Myocyte (in vitro differentiated cells): ENCODE results near the gene LRRK2. TPM values are rescaled to one million over a fixed set of nuclear protein-coding genes. Genes with fewer than 3 reads are reported as not detected.

Experiments used
- DNase-seq: peaks from one replicate; pipeline ENCODE4 v3.0.0-alpha.2; 2012; ENCODE audit warnings: low read depth
- polyA plus RNA-seq: library from polyadenylated mRNA; unstranded; fragments of >200 nt; gene quantifications from one replicate; pipeline ENCODE4 v1.2.1, GENCODE V29; 2012; ENCODE audit warnings: missing spikeins
- total RNA-seq: library from RNA; depleted of rRNA; stranded (reverse); fragments of >200 nt; gene quantifications from 2 replicates; pipeline ENCODE4 v1.2.3, GENCODE V29; 2014

The LRRK2 gene
- 3.0 and 3.7 TPM in 2 replicates for total RNA-seq
- 0.33 TPM for polyA plus RNA-seq

GRCh38 chr12:40224439-40225291 is at the start of gene LRRK2:
Gene LRRK2, plus strand, starts transcription at chr12:40224997. Its CDS starts 135 bp downstream, at chr12:40225132.
- peak; percentile 75 for DNase-seq

- no peak for DNase-seq
These were observed 49.8 kb upstream of the LRRK2 start for GRCh38 chr12:40175045-40175444.

GRCh38 chr12:40175489-40175888 is 49.3 kb upstream of the LRRK2 start:
- DNase-seq, result no peak

GRCh38 chr12:40178701-40179100 is 46.1 kb upstream of the LRRK2 start:
- DNase-seq, result no peak

GRCh38 chr12:40181490-40181889 is 43.3 kb upstream of the LRRK2 start:
- DNase-seq, result no peak

GRCh38 chr12:40183715-40184114 is 41.1 kb upstream of the LRRK2 start:
- no peak for DNase-seq

GRCh38 chr12:40184493-40185302 is 40.1 kb upstream of the LRRK2 start:
- no peak for DNase-seq

- DNase-seq, result no peak
These were observed 39.5 kb upstream of the LRRK2 start for GRCh38 chr12:40185303-40185693.

- no peak for DNase-seq
These were observed 36.1 kb upstream of the LRRK2 start for GRCh38 chr12:40188558-40189320.

- no peak for DNase-seq
These were observed 32.0 kb upstream of the LRRK2 start for GRCh38 chr12:40192704-40193255.

GRCh38 chr12:40194846-40195245 is 30.0 kb upstream of the LRRK2 start:
- no peak for DNase-seq

- no peak for DNase-seq
These were observed 27.2 kb upstream of the LRRK2 start for GRCh38 chr12:40197590-40197989.

- no peak for DNase-seq
These were observed 26.2 kb upstream of the LRRK2 start for GRCh38 chr12:40198601-40199000.

GRCh38 chr12:40202095-40203059 is 22.4 kb upstream of the LRRK2 start:
- no peak for DNase-seq

- no peak for DNase-seq
These were observed 21.8 kb upstream of the LRRK2 start for GRCh38 chr12:40203060-40203430.

GRCh38 chr12:40204337-40204736 is 20.5 kb upstream of the LRRK2 start:
- DNase-seq, result no peak

GRCh38 chr12:40207551-40207950 is 17.2 kb upstream of the LRRK2 start:
- DNase-seq, result no peak

GRCh38 chr12:40208707-40209446 is 15.9 kb upstream of the LRRK2 start:
- DNase-seq, result no peak

- DNase-seq, result no peak
These were observed 14.9 kb upstream of the LRRK2 start for GRCh38 chr12:40209886-40210285.
